K562 (cell line): ENCODE data around the gene CPEB1. TPM values are rescaled to one million over a fixed set of nuclear protein-coding genes. Genes with fewer than 3 reads are reported as not detected.

Experiments used
- ATAC-seq: fragments of 200-7000 bp; cut with Tn5 transposase; 3 replicates; pipeline ENCODE4 v1.9.1; 2020; ENCODE audit warnings: moderate library complexity
- BruUV-seq: library from RNA; stranded (reverse); fragments of 400-500 nt; replicated peaks from 2 replicates; lab custom pipeline; 2021; lab: Mats Ljungman, UMichigan
- CTCF ChIA-PET: fragments of 300-600 bp; formaldehyde crosslinking; extraction: SDS; loops from one replicate; lab custom pipeline; 2021; ENCODE audit warnings: low intra/inter-chr PET ratio; lab: Yijun Ruan, JAX
- POLR2A ChIA-PET: fragments of 300-600, 350-650 bp; sonication (Branson Sonifier 250); formaldehyde crosslinking; extraction: SDS; loops from one replicate; lab custom pipeline; 2021; ENCODE audit warnings: antibody characterized with exemption, inconsistent platforms; lab: Yijun Ruan, JAX
- DNase-seq, 4 experiments: peaks; one replicate each; pipeline versions ENCODE4 v3.0.0 to v3.0.0-alpha.2; 2011 to 2018; ENCODE audit warnings: low spot score in 3 of 4, mixed read lengths in 3 of 4; ENCODE audit errors: extremely low read depth in 1 of 4
- FAIRE-seq: peaks from 2 replicates; lab custom pipeline; 2011; peaks lifted over from hg19 to GRCh38; lab: Jason Lieb, UNC
- H2AFZ ChIP-seq: 2 replicates; pipeline ENCODE4 v1.6.0; 2011; ENCODE audit warnings: low read depth, low read length, control low read depth, inconsistent platforms
- H3K27ac ChIP-seq: fragments of 200-600 bp; 3 replicates; pipeline ENCODE4 v1.8.0; 2011; ENCODE audit warnings: low read depth, mild to moderate bottlenecking, control low read depth, inconsistent platforms, low read length, moderate library complexity, mixed read lengths; ENCODE audit errors: extremely low read depth
- H3K27me3 ChIP-seq, 2 experiments: fragments of 300-600 bp in 1 of 2; 2 replicates in 1 of 2; 3 replicates in 1 of 2; pipeline versions ENCODE4 v1.6.0 to v1.8.0; 2011; ENCODE audit warnings: inconsistent platforms in 2 of 2, low read length in 2 of 2, mild to moderate bottlenecking in 1 of 2, mixed read lengths in 1 of 2, moderate library complexity in 1 of 2; ENCODE audit not compliant: control insufficient read depth in 2 of 2, insufficient read depth in 2 of 2
- H3K36me3 ChIP-seq: fragments of 300-600 bp; 3 replicates; pipeline ENCODE4 v1.8.0; 2011; ENCODE audit warnings: mild to moderate bottlenecking, low read length, inconsistent platforms; ENCODE audit not compliant: control insufficient read depth, insufficient read depth
- H3K4me1 ChIP-seq, 2 experiments: fragments of 200-600 bp in 1 of 2; replicated peaks in 1 of 2; 2 replicates in 1 of 2; 3 replicates in 1 of 2; pipeline versions ENCODE4 v1.5.1 to v1.8.0; 2011; ENCODE audit warnings: inconsistent platforms in 2 of 2, low read length in 2 of 2, mild to moderate bottlenecking in 1 of 2, mixed read lengths in 1 of 2, moderate library complexity in 1 of 2; ENCODE audit not compliant: control insufficient read depth in 2 of 2, insufficient read depth in 2 of 2
- H3K4me2 ChIP-seq: 2 replicates; pipeline ENCODE4 v1.6.1; 2011; ENCODE audit warnings: low read length, control low read depth, inconsistent platforms, mixed read lengths; ENCODE audit not compliant: insufficient read depth
- H3K4me3 ChIP-seq: fragments of 200-600 bp; sonication (generic), shearing (Covaris generic); 2 replicates; pipeline ENCODE4 v1.5.1; 2016; ENCODE audit warnings: control low read depth, inconsistent platforms
- H3K79me2 ChIP-seq: fragments of 200-600 bp; 3 replicates; pipeline ENCODE4 v1.8.0; 2011; ENCODE audit warnings: low read length, inconsistent platforms; ENCODE audit not compliant: control insufficient read depth, insufficient read depth
- H3K9ac ChIP-seq, 2 experiments: 2 replicates each; pipeline versions ENCODE4 v1.6.0 to v1.6.1; 2011; ENCODE audit warnings: low read depth in 2 of 2, low read length in 2 of 2, control low read depth in 1 of 2, inconsistent platforms in 1 of 2, mild to moderate bottlenecking in 1 of 2, mixed read lengths in 1 of 2; ENCODE audit not compliant: insufficient read depth in 1 of 2
- H3K9me1 ChIP-seq: one replicate; pipeline ENCODE4 v1.6.0; 2011; ENCODE audit warnings: inconsistent platforms, mild to moderate bottlenecking, low read length, moderate library complexity; ENCODE audit not compliant: control insufficient read depth, insufficient read depth
- H3K9me3 ChIP-seq: replicated peaks from 2 replicates; pipeline ENCODE4 v1.5.1; 2011; ENCODE audit warnings: low read depth, low read length, inconsistent platforms; ENCODE audit not compliant: control insufficient read depth, insufficient read depth
- H4K20me1 ChIP-seq: replicated peaks from 2 replicates; pipeline ENCODE4 v1.6.1; 2011; ENCODE audit warnings: low read length, inconsistent platforms, mixed read lengths; ENCODE audit not compliant: control insufficient read depth, insufficient read depth
- GTF3C2 ChIP-seq: IDR thresholded peaks from 3 replicates; pipeline ENCODE4 v1.6.1; 2011; ENCODE audit warnings: borderline replicate concordance, mild to moderate bottlenecking, moderate library complexity; ENCODE audit not compliant: insufficient read length; ENCODE audit errors: extremely low read depth
- SP2 ChIP-seq: IDR thresholded peaks from 2 replicates; pipeline ENCODE4 v1.6.1; 2011; ENCODE audit warnings: mild to moderate bottlenecking, low read depth, low read length, moderate library complexity; ENCODE audit not compliant: poor library complexity, severe bottlenecking; ENCODE audit errors: extremely low read depth
- WGBS: fragments of 100-300 bp; shearing (Covaris generic); methylation state at CpG from one replicate; pipeline ENCODE4 v1.1.6; 2016; ENCODE audit warnings: low coverage, mixed read lengths; ENCODE audit not compliant: insufficient coverage; ENCODE audit errors: missing lambda C conversion rate; 5-methylcytosine and 5-hydroxymethylcytosine counted together
- in situ Hi-C: fragments of 300-500 bp; cut with MboI; formaldehyde crosslinking; loops from 4 replicates; pipeline ENCODE4 v1.15.0; 2018; ENCODE audit warnings: inconsistent platforms, mixed read lengths
- intact Hi-C: fragments of 100-400 bp; cut with micrococcal nuclease; formaldehyde crosslinking; loops from 2 replicates; pipeline ENCODE4 v1.14.2; 2022
- polyA plus RNA-seq, 8 experiments: library from polyadenylated mRNA; depleted of rRNA in 4 of 8; stranded (reverse) in 5 of 8; unstranded in 3 of 8; fragments of >200 nt; fragmentation: Nextera tagmentation in 2 of 8; fragmentation: Illumina TruSeq in 1 of 8; extraction: Ambion mirVana in 2 of 8; extraction: Trizol in 1 of 8; gene quantifications; 2 replicates each; pipeline versions ENCODE4 v1.2.1 to v1.2.3, GENCODE V29; 2011 to 2014; ENCODE audit warnings: inconsistent platforms in 1 of 8, missing spikeins in 1 of 8
- total RNA-seq, 7 experiments: library from RNA; depleted of rRNA in 6 of 7; stranded (reverse); fragments of >200 nt in 6 of 7; fragmentation: Illumina TruSeq in 2 of 7; extraction: Trizol in 2 of 7; gene quantifications; 2 replicates each; pipeline versions ENCODE4 v1.2.1 to v1.2.3, GENCODE V29; 2011 to 2021; ENCODE audit warnings: low replicate concordance in 1 of 7

The CPEB1 gene
- total and polyA plus RNA-seq, 9 of the 15 experiments (the other 6 are each of a cell fraction or from before 2014, with no cell fraction given), result 2.2 to 13.4 (median 9.7) TPM

GRCh38 chr15:82597815-82598214 is 49.3 kb downstream of the CPEB1 start:
- Histone ChIP-seq H3K9ac (no peak overlapping the region), H3K4me3 (no peak overlapping the region), H3K27me3 (no peaks in the 10 kb centered on the region), H4K20me1 (no peaks in the 10 kb centered on the region), H3K79me2 (no peaks in the 10 kb centered on the region; the same call in 2 of the 3 replicates), H3K4me1 (no peaks in the 10 kb centered on the region; a peak in 1 of 5 replicates), H3K9me1 (no peaks in the 10 kb centered on the region), H3K27ac (no peak overlapping the region), H3K4me2 (no peak overlapping the region), H3K9me3 (no peaks in the 10 kb centered on the region), H2AFZ (no peak overlapping the region), H3K36me3 (peaks cover 32% of the 10 kb centered on the region; the same call in 2 of the 3 replicates)
- WGBS, result 100% methylated on average over 2 of the region's 2 CpGs
- no TSS peak for BruUV-seq
- FAIRE-seq (no peak), ATAC-seq (no peak), DNase-seq (no peak)
- intact Hi-C loops, result no loop called here
- in situ Hi-C loops, result no loop called here
- TF ChIP-seq SP2 (no peak), GTF3C2 (no peak)
- ChIA-PET POLR2A (interaction anchor here (0.6 to 0.9 kb wide), 2 partner anchors 9 to 51 kb away, joined by 3 read pairs; no protein-coding TSS in a partner anchor), CTCF (no interaction called here)
